8988T (cell line): Measurements from ENCODE around the gene SH2D6.

Experiments
- DNase-seq: peaks from one replicate; pipeline ENCODE4 v3.0.0; 2011

The SH2D6 gene

DNA sequence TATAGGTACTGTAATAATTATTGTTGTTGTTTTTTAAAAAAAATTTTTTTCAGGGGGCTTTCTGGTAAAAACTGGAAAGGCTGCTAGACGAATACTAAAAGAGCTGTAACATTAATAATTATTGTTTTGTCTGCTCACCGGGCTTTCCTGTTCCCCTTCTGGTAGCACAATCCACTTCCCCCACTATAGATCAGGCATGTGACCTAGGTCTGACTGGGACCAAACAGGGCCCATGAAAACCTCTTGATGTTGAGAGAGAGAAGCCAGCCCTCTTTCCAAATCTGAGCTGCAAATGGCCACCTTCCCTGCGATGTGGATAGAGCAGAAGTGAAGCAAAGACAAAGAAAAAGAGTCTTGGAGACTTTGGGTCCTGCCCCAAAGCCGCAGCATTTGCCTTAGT lies 23.4 kb downstream of the SH2D6 start:
- DNase-seq = no peak

DNA sequence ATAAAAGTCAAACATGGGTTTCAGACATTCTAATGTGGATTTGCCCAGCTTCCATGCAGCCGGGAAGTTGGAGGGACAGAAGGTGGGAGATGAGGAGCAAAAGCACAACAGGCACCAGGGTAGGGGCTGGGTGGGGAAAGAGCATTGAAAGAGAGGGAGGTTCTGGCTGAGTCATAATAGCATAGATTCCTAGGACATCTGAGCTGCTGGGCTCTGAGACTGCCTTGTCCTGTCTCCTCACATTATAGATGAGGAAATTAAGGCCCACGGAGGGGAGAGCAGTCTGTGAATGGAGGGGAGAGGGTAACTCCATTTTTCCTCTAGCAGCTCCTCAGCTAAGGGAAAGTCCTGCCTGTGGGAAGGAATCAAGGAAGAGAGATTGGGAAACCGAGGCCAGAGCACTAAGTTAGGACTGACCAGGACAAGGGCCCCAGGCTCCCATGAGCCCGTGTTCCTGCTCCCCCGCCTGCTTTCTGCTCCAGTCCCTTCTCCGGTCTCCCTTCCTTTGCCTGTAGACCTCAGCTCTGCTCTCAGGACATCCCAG lies 26.2 kb downstream of the SH2D6 start:
- DNase-seq = no peak

DNA sequence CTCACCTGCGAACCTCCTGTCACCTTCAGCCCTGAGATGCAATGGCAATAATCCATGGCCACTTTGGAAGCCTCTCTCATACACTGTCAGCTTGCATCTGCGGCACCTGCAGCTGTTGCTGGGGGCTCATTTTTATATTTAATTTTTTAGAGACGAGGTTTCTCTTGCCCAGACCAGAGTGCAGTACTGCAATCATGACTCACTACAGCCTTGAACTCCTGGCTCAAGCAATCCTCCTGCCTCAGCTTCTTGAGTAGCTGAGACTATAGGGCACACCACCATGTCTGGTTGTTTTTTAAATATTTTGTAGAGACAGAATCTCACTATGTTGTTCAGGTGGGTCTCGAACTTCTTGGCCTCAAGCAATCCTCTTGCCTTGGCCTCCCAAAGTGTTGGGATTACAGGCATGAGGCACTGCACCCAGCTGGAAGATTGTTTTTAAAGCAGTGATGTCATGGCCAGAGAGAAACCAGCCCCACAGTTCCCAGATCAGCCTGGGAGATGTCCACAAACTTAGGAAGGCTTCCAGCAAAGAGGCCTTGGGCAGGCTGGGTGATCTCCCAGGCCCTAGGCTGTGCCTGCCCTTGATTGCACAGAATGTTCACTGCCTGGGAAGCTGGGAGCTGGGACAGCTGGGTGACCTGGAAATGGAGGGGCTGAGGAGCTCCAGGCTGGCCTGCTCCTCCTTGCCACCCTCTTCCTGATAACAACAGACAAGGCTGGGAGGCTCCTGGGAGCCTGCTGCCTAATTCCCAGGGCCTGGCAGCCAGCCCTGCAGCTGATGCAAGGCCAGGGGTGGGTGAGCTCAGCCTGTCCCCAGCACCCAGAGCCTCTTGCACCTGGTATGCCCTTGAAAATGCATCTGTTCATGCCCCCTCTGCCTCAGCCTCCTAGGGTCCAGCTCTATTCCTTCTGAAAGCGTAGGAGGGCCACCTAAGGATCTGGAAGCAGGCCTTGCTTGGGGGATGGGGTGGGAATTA lies 27.1 kb downstream of the SH2D6 start:
- no peak for DNase-seq

DNA sequence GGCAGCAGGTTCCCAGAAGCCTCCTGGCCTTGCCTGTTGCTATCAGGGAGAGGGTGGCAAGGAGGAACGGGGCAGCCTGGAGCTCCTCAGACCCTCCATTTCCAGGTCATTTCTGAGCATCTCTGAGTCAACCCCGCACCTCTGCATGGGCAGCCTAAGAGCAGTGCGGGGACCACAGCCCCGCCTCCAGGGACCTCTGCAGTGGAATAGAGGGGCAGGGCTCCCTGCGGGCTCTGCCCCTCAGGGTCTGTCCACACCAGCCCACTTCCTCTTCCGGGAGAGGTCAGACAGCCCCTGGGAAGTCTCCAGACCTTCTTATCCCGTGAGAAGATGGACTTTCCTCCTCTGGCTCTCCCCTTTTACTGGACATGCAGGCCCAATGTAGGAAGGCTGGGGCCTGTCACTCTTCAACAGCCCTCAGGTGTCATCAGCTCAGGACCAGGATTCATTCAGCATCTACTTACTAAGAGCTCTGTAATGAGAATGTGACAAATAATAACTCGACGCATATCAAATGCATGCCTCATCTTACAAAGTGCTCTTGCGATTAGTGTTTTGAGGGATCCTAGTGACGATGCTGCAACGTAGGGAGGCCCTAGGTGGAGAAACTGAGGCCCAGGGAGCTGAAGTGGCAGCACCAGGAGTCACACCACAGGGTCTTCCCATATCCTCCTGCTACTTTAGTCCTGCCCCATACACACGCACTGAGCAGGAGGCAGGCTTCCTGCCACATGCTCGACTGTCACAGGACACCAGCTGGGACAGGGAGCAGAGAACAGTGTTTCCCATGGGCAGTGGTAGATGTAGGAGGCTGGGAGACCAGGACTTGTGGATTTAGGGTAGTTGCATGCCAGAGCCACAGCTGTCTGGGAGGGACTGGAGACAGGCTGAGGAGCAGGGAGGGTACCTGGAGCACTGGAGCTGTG lies 28.0 kb downstream of the SH2D6 start:
- no peak for DNase-seq

DNA sequence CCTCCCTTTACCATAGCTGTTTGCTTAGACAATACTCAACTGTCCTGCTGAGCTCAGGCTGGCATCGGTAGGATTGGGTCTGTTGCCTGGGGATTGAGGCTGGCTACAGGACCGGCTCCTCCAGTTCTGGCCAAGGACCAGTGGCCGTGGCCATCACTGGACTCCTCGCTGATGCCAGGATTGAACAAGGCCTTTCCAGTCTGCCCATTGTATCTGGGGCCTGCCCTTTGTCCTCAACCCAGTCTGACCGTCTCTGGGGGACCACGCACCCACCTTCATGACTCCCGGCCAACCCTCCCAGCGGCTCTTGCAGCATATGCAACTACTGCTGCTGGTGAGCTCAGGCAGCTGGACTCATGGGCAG lies 28.7 kb downstream of the SH2D6 start:
- no peak for DNase-seq

DNA sequence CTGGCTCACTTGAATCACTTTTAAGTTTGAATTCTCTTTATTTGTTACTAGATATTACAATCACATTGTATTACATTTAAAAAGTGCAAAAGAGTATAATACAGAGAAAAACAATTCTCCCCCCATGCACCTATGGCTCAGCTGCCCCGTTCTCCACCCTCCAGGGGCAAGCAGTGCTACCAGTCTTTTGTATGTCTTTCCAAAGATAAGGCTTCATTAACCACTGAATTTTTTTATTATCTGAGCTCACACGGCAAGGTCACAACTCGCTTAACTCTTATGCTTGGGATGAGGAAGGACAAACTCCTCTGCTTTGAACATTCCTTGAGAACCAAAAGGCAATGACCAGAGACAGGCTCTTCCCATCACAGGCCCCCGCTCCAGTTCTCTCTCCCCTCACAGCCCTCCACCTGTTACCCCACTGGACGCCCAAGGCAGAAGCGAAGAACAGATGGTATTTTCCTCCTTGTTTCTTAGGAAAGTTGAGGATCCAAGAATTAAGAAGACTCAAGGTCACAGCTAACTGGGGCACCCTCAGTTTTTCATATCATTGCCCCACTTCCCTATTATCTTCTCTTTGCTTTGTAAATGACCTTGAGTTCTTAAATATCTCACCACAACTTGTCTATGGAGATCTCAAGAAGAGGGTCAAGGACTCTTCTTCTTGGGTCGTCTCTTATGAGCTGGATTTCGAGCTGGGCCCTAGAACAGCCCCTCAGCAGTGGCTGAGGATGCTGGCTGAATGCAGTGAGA lies 30.1 kb downstream of the SH2D6 start:
- DNase-seq = no peak

DNA sequence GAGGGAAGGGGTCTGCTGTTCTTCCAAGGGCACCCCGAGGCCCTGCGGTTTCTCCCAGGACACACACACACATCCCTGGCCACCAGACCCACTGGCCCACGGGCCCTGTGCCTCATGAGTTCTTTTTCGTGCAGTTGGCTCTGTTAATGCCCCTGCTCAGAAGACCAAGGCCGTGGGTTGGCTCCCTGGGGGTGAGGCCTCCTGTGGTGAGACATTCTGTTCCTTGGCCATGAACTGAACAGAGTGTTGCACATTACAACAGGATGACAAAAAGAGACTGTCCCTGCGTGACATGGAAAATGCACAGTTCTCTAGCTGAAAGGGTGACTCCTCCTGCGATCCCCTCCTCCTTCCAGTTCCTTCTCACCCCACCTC lies 30.7 kb downstream of the SH2D6 start:
- no peak for DNase-seq

DNA sequence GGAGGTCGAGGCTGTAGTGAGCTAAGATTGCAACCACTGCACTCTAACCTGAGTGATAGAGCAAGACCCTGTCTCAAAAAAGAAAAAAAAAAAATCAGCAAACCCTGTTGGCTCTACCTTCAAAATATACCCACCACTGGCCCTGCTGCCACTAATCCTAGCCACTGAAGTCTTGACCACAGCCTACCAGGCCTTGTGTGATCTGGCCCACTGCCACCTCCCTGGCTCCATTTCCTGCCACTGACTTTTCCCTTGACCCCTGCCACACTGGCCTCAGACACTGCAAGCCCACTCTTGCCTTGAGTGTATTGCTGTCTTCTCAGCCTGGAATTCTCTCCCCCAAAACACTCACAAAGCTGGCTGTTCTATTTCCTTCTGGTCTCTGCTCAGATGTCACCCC lies 33.7 kb downstream of the SH2D6 start:
- DNase-seq = no peak

DNA sequence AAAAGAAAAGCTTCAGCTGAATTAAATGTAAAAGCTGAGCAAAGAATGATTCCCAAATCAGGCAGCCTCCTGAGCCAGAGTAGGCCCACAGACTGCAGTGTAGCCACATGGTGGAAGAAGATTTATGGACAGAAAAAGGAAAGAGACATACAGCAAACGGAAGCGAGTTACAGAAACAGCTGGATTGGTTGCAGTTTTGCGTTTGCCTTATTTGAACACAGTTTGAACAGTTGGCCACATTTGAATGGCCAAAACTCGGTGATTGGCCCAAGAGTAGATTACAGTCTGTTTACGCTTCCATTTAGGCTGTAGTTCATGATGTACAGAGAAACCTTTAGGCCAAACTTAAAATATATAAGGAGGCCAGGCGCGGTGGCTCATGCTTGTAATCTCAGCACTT lies 35.1 kb downstream of the SH2D6 start:
- no peak for DNase-seq

DNA sequence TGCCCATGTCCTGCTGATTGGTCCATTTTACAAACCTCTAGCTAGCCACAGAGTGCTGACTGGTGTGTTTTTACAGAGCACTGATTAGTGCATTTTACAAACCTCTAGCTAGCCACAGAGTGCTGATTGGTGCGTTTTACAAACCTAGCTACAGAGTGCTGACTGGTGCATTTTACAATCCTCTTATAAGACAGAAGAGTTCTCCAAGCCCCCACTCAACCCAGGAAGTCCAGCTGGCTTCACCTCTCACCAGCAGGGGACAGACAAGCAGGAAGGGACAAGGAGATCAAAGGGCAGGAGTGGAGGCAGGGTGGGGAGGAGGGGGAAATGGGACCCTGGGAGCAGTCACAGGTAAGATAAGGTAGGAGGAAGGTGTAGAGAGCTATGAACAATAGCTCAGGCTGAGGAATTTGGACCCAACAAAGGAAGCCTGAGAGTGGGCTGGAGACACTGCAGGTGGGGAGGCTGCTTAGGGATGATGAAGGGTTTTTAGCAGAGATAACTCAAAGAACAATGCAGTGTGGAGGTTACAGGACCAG lies 37.1 kb downstream of the SH2D6 start:
- DNase-seq = no peak

DNA sequence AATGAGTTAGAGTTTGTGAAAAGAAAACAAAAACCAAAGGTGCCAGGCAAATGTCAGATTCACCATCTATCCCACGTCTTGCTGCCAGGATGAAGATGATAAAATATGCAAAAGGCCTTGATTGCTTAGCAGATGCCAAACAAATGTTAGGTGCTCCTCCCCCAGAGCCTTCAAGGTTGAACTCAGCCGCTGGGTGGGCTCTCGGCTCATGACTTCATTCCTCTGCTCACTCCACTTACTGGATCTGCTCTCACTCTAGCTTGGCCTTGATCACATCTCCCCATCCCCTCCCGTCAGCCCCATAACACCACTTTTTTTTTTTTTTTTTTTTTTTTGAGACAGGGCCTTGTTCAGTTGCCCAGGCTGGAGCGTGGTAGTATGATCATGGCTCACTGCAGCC lies 38.5 kb downstream of the SH2D6 start:
- no peak for DNase-seq

DNA sequence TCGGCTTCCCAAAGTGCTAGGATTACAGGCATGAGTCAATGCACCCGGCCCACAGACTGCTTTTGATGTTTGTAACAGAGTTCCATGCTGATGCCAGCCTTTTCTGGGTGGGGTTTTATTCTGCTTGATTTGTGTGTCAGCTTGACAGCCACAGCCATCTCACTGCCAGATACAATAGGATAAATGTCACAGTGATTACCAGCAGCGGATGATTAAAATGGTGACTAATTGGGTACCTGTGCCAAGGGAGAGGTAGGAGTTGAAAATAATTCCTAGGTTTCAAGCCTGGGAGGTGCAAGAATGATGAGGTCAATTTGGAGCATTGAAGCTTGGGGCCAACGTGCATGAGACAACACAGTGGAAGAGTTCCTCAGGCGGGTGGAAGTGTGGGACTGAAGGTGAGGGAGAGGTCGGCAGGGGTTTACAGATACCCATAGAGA lies 39.4 kb downstream of the SH2D6 start:
- no peak for DNase-seq

DNA sequence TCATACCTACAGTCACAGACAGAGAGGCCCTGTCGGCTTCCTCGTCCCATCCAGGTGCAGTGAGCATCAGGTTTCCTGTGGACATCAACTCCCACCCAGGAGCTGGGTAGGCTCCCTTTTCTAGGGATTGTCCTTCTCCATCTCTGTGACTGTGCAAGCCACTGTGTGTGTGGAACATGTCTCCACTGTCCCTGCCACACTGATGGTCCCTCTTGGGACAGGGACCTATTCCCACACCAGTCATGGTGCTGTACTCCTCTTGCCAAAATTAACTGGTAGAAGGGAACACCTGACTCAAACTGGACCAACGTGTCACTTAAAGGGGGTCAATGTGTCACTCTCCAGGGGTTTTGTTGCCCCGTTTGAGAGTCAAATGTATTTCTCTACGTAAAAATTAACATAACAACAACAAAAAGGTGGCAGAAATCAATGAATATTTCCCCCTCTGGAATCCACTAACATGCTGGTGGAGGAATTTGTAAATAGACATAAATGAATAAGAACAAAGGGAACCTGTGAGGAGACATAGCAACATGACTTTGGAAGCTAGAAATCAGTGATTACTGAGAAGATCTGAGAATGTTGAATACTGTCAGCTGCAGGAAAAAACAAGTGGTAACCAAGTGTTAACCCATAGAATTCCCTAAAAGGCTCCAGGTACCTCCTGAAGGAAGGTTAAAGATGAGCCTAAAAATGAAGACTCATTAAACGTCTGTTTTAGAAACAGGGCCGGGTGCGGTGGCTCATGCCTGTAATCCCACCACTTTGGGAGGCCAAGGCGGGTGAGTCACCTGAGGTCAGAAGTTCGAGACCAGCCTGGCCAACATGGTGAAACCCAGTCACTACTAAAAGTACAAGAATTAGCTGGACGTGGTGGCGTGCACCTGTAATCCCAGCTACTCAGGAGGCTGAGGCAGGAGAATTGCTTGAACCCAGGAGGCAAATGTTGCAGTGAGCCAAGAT lies 40.4 kb downstream of the SH2D6 start:
- DNase-seq = no peak

DNA sequence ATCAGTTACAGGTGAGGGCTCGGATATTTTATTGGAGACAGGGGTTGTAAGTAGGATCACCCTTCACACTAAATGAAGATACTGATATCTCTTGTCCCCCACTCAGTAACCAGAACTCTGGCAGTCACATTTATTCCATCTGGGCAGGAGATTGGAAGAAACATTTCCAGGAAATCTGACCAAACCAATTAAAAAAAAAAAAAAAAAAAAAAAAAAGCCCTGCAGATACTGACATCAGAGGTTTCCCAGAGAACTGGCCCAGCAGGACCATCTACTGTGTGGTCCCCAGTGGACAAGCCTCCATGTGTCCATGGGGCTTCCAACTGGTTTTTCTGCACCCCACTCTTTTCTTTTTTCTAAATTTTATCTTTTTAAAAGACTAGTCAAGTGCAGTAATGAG lies 41.3 kb downstream of the SH2D6 start:
- DNase-seq = no peak

DNA sequence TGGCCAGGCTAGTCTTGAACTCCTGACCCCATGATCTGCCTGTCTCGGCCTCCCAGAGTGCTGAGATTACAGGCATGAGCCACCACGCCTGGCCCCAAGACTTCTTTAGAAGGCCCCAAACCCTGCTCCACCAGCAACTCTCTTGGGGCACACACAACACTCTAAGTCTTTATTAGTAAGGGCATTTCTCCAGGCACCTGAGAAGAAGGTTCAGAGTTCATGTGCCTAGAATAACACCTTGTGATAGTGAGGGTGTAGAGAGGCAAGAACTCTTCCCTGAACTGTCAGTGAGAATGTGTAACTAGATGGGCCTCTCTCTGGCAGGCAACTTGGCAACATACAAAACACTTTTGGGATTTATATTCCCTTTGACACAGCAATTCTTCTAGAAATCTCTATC lies 43.8 kb downstream of the SH2D6 start:
- DNase-seq = no peak

DNA sequence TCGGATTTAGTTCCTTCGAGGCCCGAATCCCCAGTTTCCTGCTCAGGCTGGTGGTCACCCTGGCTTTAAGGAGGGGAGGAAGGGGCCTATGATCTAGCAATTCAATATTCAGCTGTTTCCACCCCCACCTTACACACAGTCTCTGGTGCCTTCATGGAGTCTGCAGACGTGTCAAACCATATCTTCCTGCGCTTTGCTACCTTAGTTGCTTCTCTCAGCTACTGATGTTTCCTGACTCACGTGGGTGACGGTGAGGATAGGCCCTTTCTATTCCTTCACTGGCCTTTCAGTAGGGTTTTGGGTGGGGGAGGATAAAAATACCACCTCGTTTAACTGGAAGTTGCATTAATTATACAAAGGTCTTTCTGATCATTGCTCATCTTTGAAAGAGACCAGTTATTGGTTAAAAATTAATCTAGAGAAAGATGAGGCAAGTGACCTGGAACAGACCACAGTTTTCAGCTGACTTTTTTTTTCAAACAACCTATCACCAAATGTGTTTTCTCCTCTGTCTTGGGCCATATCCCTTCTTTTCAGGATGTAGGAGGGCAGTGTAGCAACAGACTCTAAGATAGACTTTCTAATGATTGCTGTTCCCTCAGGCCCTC lies 49.7 kb downstream of the SH2D6 start:
- no peak for DNase-seq

DNA sequence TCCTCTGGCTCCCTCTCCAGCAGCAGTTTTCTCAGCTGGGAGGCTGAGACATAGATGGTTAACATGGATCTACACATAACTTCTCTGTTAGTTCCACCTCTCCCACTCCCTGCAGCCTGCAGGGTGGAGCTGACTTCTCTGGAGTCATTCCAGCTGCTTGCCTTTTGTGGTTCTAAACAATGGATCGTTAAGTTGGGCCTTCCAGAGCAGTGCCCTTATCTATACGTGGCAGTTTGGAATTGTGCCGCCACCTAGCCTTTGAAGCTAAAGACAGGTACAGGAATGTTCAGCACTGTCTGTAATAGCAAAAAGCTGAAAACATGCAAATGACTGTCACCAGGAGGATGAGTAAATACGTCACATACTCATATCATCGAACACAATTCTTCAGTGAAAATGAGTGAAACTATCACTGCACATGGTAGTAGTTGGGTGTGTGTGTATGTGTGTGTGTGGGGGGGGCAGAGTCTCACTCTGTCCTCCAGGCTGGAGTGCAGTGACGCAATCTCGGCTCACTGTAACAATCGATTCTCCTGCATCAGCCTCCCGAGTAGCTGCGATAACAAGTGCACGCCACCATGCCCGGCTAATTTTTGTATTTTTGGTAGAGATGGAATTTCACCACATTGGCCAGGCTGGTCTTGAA lies 50.3 kb downstream of the SH2D6 start:
- no peak for DNase-seq

DNA sequence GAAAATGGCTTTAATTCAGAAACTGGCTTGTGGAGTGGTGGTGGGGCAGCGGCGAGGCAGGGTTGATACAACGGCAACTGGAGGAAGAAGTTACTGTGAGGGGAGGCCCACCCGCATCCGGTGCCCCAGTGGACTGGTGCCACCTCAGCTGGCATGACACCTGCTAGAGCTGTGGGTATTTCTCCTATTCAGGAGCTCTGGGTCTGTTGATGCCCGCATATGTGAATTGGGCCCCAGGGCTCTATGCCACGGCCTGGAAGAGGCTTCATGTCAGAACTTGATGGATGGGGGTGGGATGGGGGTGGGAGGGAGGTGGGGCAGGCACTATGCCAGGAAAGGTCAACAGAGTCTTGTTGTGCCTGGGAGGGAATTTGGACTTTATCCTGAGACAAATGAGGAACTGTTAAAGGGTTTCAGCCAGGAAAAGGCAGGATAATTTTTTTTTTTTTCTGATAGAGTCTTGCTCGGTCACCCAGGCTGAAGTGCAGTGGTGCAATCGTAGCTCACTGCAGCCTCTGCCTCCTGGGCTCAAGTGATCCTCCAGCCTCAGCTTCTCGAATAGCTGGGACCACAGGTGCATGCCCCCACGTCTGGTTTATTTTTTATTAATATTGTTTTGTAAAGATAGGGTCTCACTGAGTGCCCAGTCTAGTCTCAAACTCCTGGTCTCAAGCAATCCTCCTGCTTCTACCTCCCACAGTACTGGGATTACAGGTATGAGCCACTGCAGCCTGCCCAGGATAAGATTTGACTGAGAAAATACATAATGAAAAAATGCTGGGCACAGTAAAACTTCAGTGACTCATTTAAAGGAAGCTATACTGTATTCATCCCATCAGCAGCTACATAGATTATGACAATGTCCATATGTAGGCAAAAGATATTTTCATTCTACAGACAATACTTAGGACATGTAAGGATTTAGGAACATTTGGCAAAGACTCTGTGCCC lies 52.6 kb downstream of the SH2D6 start:
- DNase-seq = no peak

DNA sequence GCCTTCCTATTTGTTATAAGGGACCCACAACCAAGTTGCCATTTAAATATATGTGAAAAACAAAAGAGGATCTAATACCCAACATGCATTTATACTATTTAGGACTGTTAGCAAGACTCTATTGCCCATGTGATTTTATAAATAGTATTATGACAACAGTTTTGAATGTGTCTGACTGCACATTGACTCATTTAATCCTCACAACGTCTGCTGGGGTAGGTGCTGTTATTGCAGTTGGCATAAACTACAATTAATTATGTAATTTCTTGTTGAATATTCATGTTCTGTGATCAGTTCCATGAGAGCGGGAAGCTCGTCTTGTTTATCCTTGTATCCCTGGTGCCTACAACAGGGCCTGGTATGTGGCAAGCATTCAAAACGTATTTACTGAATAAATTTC lies 53.7 kb downstream of the SH2D6 start:
- DNase-seq = no peak
